Nephron progenitor cell (in vitro differentiated cells): ENCODE measurements around the gene CBX4.

Experiments used
- DNase-seq: peaks from one replicate; pipeline ENCODE4 v3.0.0; 2021
- H3K27ac Mint-ChIP-seq: 2 replicates; pipeline ENCODE4 v1.8.0; 2021; ENCODE audit warnings: mild to moderate bottlenecking, moderate library complexity, mixed read lengths
- H3K27me3 Mint-ChIP-seq: 2 replicates; pipeline ENCODE4 v1.8.0; 2021; ENCODE audit warnings: mild to moderate bottlenecking, low read depth, mixed read lengths; ENCODE audit not compliant: poor library complexity
- H3K36me3 Mint-ChIP-seq: 2 replicates; pipeline ENCODE4 v1.8.0; 2021; ENCODE audit warnings: low read depth, mixed read lengths
- H3K4me1 Mint-ChIP-seq: 2 replicates; pipeline ENCODE4 v1.8.0; 2021; ENCODE audit warnings: mixed read lengths
- H3K4me3 Mint-ChIP-seq: 2 replicates; pipeline ENCODE4 v1.8.0; 2021; ENCODE audit warnings: mild to moderate bottlenecking, moderate library complexity, mixed read lengths
- H3K9me3 Mint-ChIP-seq: 2 replicates; pipeline ENCODE4 v1.8.0; 2021; ENCODE audit warnings: mild to moderate bottlenecking, moderate library complexity, mixed read lengths
- CTCF ChIP-seq: fragments of 200-600 bp; sonication (generic); IDR thresholded peaks from 2 replicates; pipeline ENCODE4 v1.5.0; 2021; ENCODE audit warnings: antibody characterized with exemption

Gene CBX4

GRCh38 chr17:79862771-79863440 is 23.7 kb upstream of the CBX4 start:
- Mint-ChIP-seq H3K36me3 (no peaks in the 10 kb centered on the region), H3K4me1 (peaks cover 48% of the 10 kb centered on the region), H3K27ac (no peak overlapping the region)

GRCh38 chr17:79862238-79862637 is 23.0 kb upstream of the CBX4 start:
- no peak overlapping the region for H3K27ac Mint-ChIP-seq

More at GRCh38 chr17:79862771-79863440, 23.7 kb upstream of the CBX4 start:
- DNase-seq = no peak
- Mint-ChIP-seq H3K4me3 (no peak overlapping the region), H3K9me3 (no peaks in the 10 kb centered on the region), H3K27me3 (peaks cover 37% of the 10 kb centered on the region)
- no peak for TF ChIP-seq CTCF

GRCh38 chr17:79861413-79862216 is 22.4 kb upstream of the CBX4 start:
- Mint-ChIP-seq H3K27me3 (peaks cover 32% of the 10 kb centered on the region), H3K4me3 (no peak overlapping the region), H3K27ac (no peak overlapping the region), H3K4me1 (peaks cover 44% of the 10 kb centered on the region), H3K36me3 (no peaks in the 10 kb centered on the region), H3K9me3 (no peaks in the 10 kb centered on the region)
- DNase-seq = no peak
- no peak for TF ChIP-seq CTCF

More at GRCh38 chr17:79862238-79862637, 23.0 kb upstream of the CBX4 start:
- Mint-ChIP-seq H3K36me3 (no peaks in the 10 kb centered on the region), H3K27me3 (peaks cover 33% of the 10 kb centered on the region), H3K4me1 (peaks cover 44% of the 10 kb centered on the region), H3K4me3 (no peak overlapping the region), H3K9me3 (no peaks in the 10 kb centered on the region)
- DNase-seq = no peak
- TF ChIP-seq CTCF = no peak

GRCh38 chr17:79859676-79860615 is 20.7 kb upstream of the CBX4 start:
- peak; percentile 35 for DNase-seq
- Mint-ChIP-seq H3K4me1 (peaks cover 45% of the 10 kb centered on the region), H3K27me3 (peaks cover 21% of the 10 kb centered on the region), H3K4me3 (no peak overlapping the region), H3K9me3 (no peaks in the 10 kb centered on the region), H3K27ac (no peak overlapping the region), H3K36me3 (no peaks in the 10 kb centered on the region)
- no peak for TF ChIP-seq CTCF

- Mint-ChIP-seq H3K27ac (no peak overlapping the region), H3K36me3 (no peaks in the 10 kb centered on the region), H3K4me3 (no peak overlapping the region), H3K9me3 (no peaks in the 10 kb centered on the region), H3K4me1 (peaks cover 31% of the 10 kb centered on the region), H3K27me3 (peaks cover 12% of the 10 kb centered on the region)
- TF ChIP-seq CTCF = no peak
- DNase-seq = no peak
Observed at GRCh38 chr17:79857095-79857494, 17.9 kb upstream of the CBX4 start.
